HG03175 (cell line): ENCODE data around the gene TOMM20.
"Not testable (repeated sequence)": the region's sequence is repeated elsewhere in the genome, so short reads cannot be mapped to it uniquely, and the experiment has no call there.

Experiments used
- ATAC-seq: cut with Tn5 transposase; IDR thresholded peaks from one replicate; pipeline ENCODE4 v1.9.1; 2021; ENCODE audit warnings: mild to moderate bottlenecking, moderate library complexity; ENCODE audit not compliant: unreplicated experiment

TOMM20 gene

GRCh38 chr1:235128456-235129328 lies at the start of gene TOMM20:
Gene TOMM20 (minus strand): TSS chr1:235128837. CDS start chr1:235128715, 122 bp downstream.
- peak; percentile 95 for ATAC-seq

DNA sequence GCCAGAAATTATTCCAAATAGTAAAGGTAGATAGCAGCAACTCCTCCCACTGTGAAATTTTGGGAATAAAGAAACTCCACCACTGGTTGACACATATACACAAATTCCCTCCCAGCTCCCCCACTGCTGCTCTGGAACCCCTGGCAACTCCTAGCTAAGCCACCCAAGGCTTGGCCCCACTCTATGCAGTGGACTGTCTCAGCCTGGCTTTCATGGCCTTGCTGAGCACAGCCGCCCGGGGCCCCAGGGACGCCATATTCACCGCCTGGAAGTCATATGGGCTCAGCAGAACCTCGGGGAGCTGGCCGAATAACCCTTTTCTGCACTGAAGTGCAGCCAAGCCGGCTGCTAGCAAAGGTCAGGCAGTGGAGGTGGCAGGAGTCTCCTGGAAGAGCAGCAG lies 47.8 kb upstream of the TOMM20 start:
- no peak for ATAC-seq

DNA sequence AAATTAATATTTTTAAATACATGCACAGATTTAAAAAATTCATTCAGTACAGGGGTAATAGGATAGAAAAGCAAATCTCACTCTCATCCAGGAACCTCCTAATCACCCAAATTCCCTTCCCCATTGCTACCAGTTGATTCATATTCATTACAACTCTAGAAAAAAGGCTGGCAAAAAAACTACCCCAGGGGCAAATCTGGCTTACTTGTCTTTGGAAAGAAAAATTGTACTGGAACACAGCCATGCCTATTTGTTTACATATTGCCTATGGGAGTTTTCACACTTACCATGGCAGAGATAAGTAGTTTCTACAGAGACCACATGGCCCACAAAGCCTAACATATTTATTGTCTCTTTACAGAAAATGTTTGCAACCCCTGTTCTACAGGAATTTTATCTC lies 41.3 kb upstream of the TOMM20 start:
- ATAC-seq: no peak

- no peak for ATAC-seq
Measured at GRCh38 chr1:235168375-235168774, 39.7 kb upstream of the TOMM20 start.

- no peak for ATAC-seq
Measured at GRCh38 chr1:235161685-235162327, 33.2 kb upstream of the TOMM20 start.

GRCh38 chr1:235160957-235161684 lies 32.5 kb upstream of the TOMM20 start, which contains the start of gene RBM34:
Gene RBM34 (minus strand): TSS chr1:235161250. CDS start chr1:235161226, 24 bp downstream.
- peak; percentile 96 for ATAC-seq

- peak; percentile 49 for ATAC-seq
Measured at GRCh38 chr1:235160383-235160956, 31.8 kb upstream of the TOMM20 start.

DNA sequence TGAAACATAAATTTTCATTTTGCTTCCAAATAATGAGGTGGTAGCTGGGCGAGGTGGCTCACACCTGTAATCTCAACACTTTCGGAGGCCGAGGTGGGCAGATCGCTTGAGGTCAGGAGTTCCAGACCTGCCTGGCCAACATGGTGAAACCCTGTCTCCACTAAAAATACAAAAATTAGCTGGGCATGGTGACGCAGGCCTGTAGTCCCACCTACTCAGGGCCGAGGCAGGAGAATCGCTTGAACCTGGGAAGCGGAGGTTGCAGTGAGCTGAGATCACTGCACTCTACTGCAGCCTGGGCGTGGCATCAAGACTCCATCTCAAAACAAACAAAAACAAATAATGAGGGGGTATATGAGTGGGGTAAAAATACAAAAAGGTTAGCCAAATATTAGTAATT lies 31.3 kb upstream of the TOMM20 start:
- ATAC-seq: not testable (repeated sequence)

- not testable (repeated sequence) for ATAC-seq
Measured at GRCh38 chr1:235159284-235159683, 30.6 kb upstream of the TOMM20 start.

DNA sequence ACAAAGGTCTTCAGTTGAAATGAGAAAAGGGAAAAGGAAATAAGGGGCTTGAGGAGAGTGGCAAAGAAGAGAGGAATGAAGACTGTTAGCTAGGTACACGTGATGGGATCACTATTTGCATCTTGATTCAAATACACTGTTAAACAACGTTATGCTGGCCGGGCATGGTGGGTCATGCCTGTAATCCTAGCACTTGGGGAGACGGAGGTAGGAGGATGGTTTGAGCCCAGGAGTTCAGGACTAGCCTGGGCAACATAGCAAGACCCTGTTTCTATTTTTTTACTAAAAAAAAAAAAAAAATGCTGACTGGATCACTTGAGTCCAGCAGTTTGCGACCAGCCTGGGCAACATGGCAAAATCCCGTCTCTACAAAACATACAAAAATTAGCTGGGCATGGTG lies 30.0 kb upstream of the TOMM20 start:
- ATAC-seq: no peak

- ATAC-seq: no peak
Measured at GRCh38 chr1:235157150-235157549, 28.5 kb upstream of the TOMM20 start.

- ATAC-seq: no peak
Measured at GRCh38 chr1:235156740-235157139, 28.1 kb upstream of the TOMM20 start.

GRCh38 chr1:235156265-235156664 lies 27.6 kb upstream of the TOMM20 start:
- ATAC-seq: no peak

- no peak for ATAC-seq
Measured at GRCh38 chr1:235152235-235152634, 23.6 kb upstream of the TOMM20 start.

GRCh38 chr1:235151033-235151432 lies 22.4 kb upstream of the TOMM20 start:
- ATAC-seq: no peak

- ATAC-seq: no peak
Measured at GRCh38 chr1:235149824-235150223, 21.2 kb upstream of the TOMM20 start.

DNA sequence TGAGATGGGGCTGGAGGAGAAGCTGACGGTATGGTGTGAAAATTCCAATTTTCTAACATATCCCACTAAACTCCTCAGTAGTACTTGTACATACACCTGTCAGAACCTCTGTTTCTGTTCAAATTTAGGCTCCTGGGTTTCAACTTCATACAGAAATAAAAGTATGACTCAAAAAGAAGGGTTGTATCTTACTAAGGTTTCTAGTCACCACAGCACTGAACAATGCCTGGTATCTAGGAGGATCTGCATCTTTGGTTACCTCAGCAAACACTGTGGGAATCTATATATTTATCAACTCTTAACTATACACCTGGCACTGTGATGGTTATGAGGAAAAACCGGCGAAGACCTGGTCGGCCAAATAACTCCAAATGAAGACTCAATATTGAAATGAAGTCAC lies 18.6 kb upstream of the TOMM20 start:
- ATAC-seq: no peak

- no peak for ATAC-seq
Measured at GRCh38 chr1:235145639-235146038, 17.0 kb upstream of the TOMM20 start.

GRCh38 chr1:235142991-235143390 lies 14.4 kb upstream of the TOMM20 start:
- no peak for ATAC-seq

DNA sequence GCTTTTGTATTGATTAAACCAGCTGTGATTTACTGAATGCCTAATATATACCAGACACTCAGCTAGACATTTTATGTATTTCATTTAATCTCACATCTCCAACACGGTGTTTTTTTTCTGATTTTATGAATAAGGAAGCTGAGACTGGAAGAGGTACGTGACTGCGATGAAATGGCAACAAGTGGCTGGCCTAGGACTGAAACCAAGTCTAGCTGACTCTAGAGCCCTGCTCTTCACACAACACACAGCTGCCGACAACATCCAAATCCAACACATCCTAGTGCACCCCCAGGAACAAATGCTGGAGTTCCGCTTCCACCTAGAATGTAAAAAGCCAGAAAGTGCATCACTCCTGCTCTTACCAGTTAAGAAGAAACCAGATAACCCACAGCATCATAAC lies 10.7 kb upstream of the TOMM20 start:
- ATAC-seq: no peak

DNA sequence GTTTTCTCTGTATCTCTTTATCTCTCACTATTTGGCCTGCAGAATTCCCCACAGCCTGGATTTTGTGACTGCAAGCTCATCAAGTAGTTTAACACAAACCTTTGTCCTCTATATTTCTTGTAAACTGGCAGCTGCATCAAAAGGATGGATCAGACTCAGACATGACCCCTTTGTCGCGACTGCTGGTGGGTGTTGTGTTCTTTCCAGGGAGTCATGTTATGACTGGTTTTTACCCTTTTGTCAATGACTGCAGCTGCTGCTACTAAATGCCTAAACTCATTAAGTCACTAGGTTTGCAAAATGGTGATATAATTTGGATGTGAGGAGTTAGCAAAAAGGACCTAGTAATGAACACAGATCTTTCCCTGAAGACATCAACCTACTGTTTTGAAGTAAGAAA lies 10.2 kb upstream of the TOMM20 start:
- ATAC-seq: no peak
